Activated CD4-positive, alpha-beta T cell treated with anti-CD3 and anti-CD28 coated beads, Interleukin-2, amount 10 ng/mL, durations not matched to agents 24 days and 14 days (primary cell): ENCODE data around the gene KDM2B. TPM values are rescaled to one million over a fixed set of nuclear protein-coding genes. Genes with fewer than 3 reads are reported as not detected.

Source experiments
- DNase-seq: peaks from one replicate; pipeline ENCODE4 v3.0.0; 2022
- H3K27ac Mint-ChIP-seq: one replicate; pipeline ENCODE4 v1.8.0; 2022; ENCODE audit warnings: mild to moderate bottlenecking, mixed read lengths
- H3K27me3 Mint-ChIP-seq: one replicate; pipeline ENCODE4 v1.8.0; 2022; ENCODE audit warnings: mixed read lengths
- H3K36me3 Mint-ChIP-seq: one replicate; pipeline ENCODE4 v1.8.0; 2022; ENCODE audit warnings: low read depth, mild to moderate bottlenecking, mixed read lengths
- H3K4me1 Mint-ChIP-seq: one replicate; pipeline ENCODE4 v1.8.0; 2021; ENCODE audit warnings: mixed read lengths
- H3K4me3 Mint-ChIP-seq: one replicate; pipeline ENCODE4 v1.8.0; 2022; ENCODE audit warnings: mild to moderate bottlenecking, moderate library complexity, mixed read lengths
- H3K9me3 Mint-ChIP-seq: one replicate; pipeline ENCODE4 v1.8.0; 2021; ENCODE audit warnings: mixed read lengths
- intact Hi-C: fragments of 100-400 bp; cut with micrococcal nuclease; formaldehyde crosslinking; loops from one replicate; pipeline ENCODE4 v1.15.1; 2023
- total RNA-seq: library from RNA; stranded (reverse); gene quantifications from 2 replicates; pipeline ENCODE4 v1.2.3, GENCODE V29; 2022

The KDM2B gene
- total RNA-seq, 1 donor from 2014 or later, result 60.7 TPM

- Mint-ChIP-seq H3K4me1 (peaks cover 37% of the 10 kb centered on the region), H3K4me3 (peak overlapping the region; percentile 99), H3K36me3 (peaks cover 16% of the 10 kb centered on the region), H3K9me3 (no peaks in the 10 kb centered on the region), H3K27ac (peak overlapping the region; percentile 99), H3K27me3 (no peaks in the 10 kb centered on the region)
- intact Hi-C loops, result no loop called here
- DNase-seq, result peak; percentile 80
Observed at GRCh38 chr12:121579190-121579791, 1.5 kb downstream of the KDM2B start.

GRCh38 chr12:121578230-121579189, 2.3 kb downstream of the KDM2B start:
- Mint-ChIP-seq H3K27me3 (no peaks in the 10 kb centered on the region), H3K27ac (peak overlapping the region; percentile 75), H3K4me1 (peaks cover 33% of the 10 kb centered on the region), H3K9me3 (no peaks in the 10 kb centered on the region), H3K4me3 (peak overlapping the region; percentile 99), H3K36me3 (peaks cover 21% of the 10 kb centered on the region)
- DNase-seq, result no peak
- intact Hi-C loops, result no loop called here

GRCh38 chr12:121577443-121578180, 3.2 kb downstream of the KDM2B start:
- H3K27ac Mint-ChIP-seq, result peak overlapping the region; percentile 32
- no peak for DNase-seq
- intact Hi-C loops, result no loop called here
- H3K27me3 Mint-ChIP-seq, result no peaks in the 10 kb centered on the region
- H3K4me1 Mint-ChIP-seq, result peaks cover 28% of the 10 kb centered on the region
- peak overlapping the region; percentile 64 for H3K4me3 Mint-ChIP-seq
- H3K36me3 Mint-ChIP-seq, result peaks cover 21% of the 10 kb centered on the region
- H3K9me3 Mint-ChIP-seq, result no peaks in the 10 kb centered on the region

- H3K9me3 Mint-ChIP-seq, result no peaks in the 10 kb centered on the region
- H3K27ac Mint-ChIP-seq, result peak overlapping the region; percentile 32
- peaks cover 27% of the 10 kb centered on the region for H3K36me3 Mint-ChIP-seq
- H3K4me1 Mint-ChIP-seq, result peaks cover 25% of the 10 kb centered on the region
- intact Hi-C loops, result no loop called here
- H3K27me3 Mint-ChIP-seq, result no peaks in the 10 kb centered on the region
- no peak for DNase-seq
- H3K4me3 Mint-ChIP-seq, result peak overlapping the region; percentile 64
Observed at GRCh38 chr12:121576851-121577391, 3.9 kb downstream of the KDM2B start.

GRCh38 chr12:121575952-121576625, 4.7 kb downstream of the KDM2B start:
- H3K27me3 Mint-ChIP-seq, result no peaks in the 10 kb centered on the region
- no peak overlapping the region for H3K27ac Mint-ChIP-seq
- intact Hi-C loops, result no loop called here
- DNase-seq, result no peak
- no peaks in the 10 kb centered on the region for H3K9me3 Mint-ChIP-seq
- H3K4me1 Mint-ChIP-seq, result peaks cover 17% of the 10 kb centered on the region
- H3K4me3 Mint-ChIP-seq, result no peak overlapping the region
- peaks cover 27% of the 10 kb centered on the region for H3K36me3 Mint-ChIP-seq

GRCh38 chr12:121575051-121575450, 5.8 kb downstream of the KDM2B start:
- H3K4me3 Mint-ChIP-seq, result no peak overlapping the region
- H3K36me3 Mint-ChIP-seq, result peaks cover 36% of the 10 kb centered on the region
- H3K27me3 Mint-ChIP-seq, result no peaks in the 10 kb centered on the region
- no peak overlapping the region for H3K27ac Mint-ChIP-seq
- no peaks in the 10 kb centered on the region for H3K9me3 Mint-ChIP-seq
- DNase-seq, result no peak
- peaks cover 13% of the 10 kb centered on the region for H3K4me1 Mint-ChIP-seq
- intact Hi-C loops, result no loop called here

GRCh38 chr12:121574025-121574424, 6.8 kb downstream of the KDM2B start:
- Mint-ChIP-seq H3K4me3 (no peak overlapping the region), H3K36me3 (peaks cover 36% of the 10 kb centered on the region), H3K4me1 (peaks cover 9% of the 10 kb centered on the region), H3K9me3 (no peaks in the 10 kb centered on the region), H3K27me3 (no peaks in the 10 kb centered on the region), H3K27ac (peak overlapping the region; percentile 25)
- DNase-seq, result peak; percentile 52
- intact Hi-C loops, result no loop called here

- no peak overlapping the region for H3K27ac Mint-ChIP-seq
- intact Hi-C loops, result no loop called here
- no peaks in the 10 kb centered on the region for H3K9me3 Mint-ChIP-seq
- DNase-seq, result no peak
- no peaks in the 10 kb centered on the region for H3K27me3 Mint-ChIP-seq
- H3K36me3 Mint-ChIP-seq, result peaks cover 42% of the 10 kb centered on the region
- peaks cover 7% of the 10 kb centered on the region for H3K4me1 Mint-ChIP-seq
- no peak overlapping the region for H3K4me3 Mint-ChIP-seq
Observed at GRCh38 chr12:121571920-121572319, 8.9 kb downstream of the KDM2B start.

- Mint-ChIP-seq H3K36me3 (peaks cover 40% of the 10 kb centered on the region), H3K27me3 (no peaks in the 10 kb centered on the region), H3K9me3 (no peaks in the 10 kb centered on the region), H3K4me1 (peaks cover 7% of the 10 kb centered on the region), H3K4me3 (no peak overlapping the region), H3K27ac (no peak overlapping the region)
- intact Hi-C loops, result no loop called here
- no peak for DNase-seq
Observed at GRCh38 chr12:121570467-121571283, 10.1 kb downstream of the KDM2B start.

- no peak for DNase-seq
- H3K4me1 Mint-ChIP-seq, result peaks cover 7% of the 10 kb centered on the region
- intact Hi-C loops, result no loop called here
- H3K27me3 Mint-ChIP-seq, result no peaks in the 10 kb centered on the region
- no peak overlapping the region for H3K27ac Mint-ChIP-seq
- H3K4me3 Mint-ChIP-seq, result no peak overlapping the region
- H3K9me3 Mint-ChIP-seq, result no peaks in the 10 kb centered on the region
- H3K36me3 Mint-ChIP-seq, result peaks cover 30% of the 10 kb centered on the region
Observed at GRCh38 chr12:121568971-121569751, 11.7 kb downstream of the KDM2B start.

- peaks cover 27% of the 10 kb centered on the region for H3K36me3 Mint-ChIP-seq
- peak overlapping the region; percentile 17 for H3K27ac Mint-ChIP-seq
- DNase-seq, result no peak
- intact Hi-C loops, result no loop called here
- no peaks in the 10 kb centered on the region for H3K9me3 Mint-ChIP-seq
- no peaks in the 10 kb centered on the region for H3K27me3 Mint-ChIP-seq
- no peak overlapping the region for H3K4me3 Mint-ChIP-seq
- peaks cover 7% of the 10 kb centered on the region for H3K4me1 Mint-ChIP-seq
Observed at GRCh38 chr12:121568518-121568917, 12.3 kb downstream of the KDM2B start.

GRCh38 chr12:121565076-121565475, 15.7 kb downstream of the KDM2B start:
- H3K36me3 Mint-ChIP-seq, result peaks cover 20% of the 10 kb centered on the region
- H3K27me3 Mint-ChIP-seq, result no peaks in the 10 kb centered on the region
- H3K4me3 Mint-ChIP-seq, result no peak overlapping the region
- no peaks in the 10 kb centered on the region for H3K9me3 Mint-ChIP-seq
- DNase-seq, result no peak
- H3K4me1 Mint-ChIP-seq, result peaks cover 11% of the 10 kb centered on the region
- no peak overlapping the region for H3K27ac Mint-ChIP-seq
- intact Hi-C loops, result no loop called here
